Kidney capillary endothelial cell (primary cell): Measurements from ENCODE around the gene MED12L.
"Not testable (repeated sequence)": the region's sequence is repeated elsewhere in the genome, so short reads cannot be mapped to it uniquely, and the experiment has no call there.

ENCODE experiments used
- DNase-seq: peaks from one replicate; pipeline ENCODE4 v3.0.0-alpha.2; 2018; ENCODE audit warnings: low spot score

Gene MED12L

GRCh38 chr3:151377768-151378385, 292.4 kb downstream of the MED12L start:
- DNase-seq, result no peak

- DNase-seq, result no peak
These were observed 293.7 kb downstream of the MED12L start for GRCh38 chr3:151379083-151379734.

- no peak for DNase-seq
These were observed 297.2 kb downstream of the MED12L start for GRCh38 chr3:151382671-151383070.

GRCh38 chr3:151383111-151383510, 297.6 kb downstream of the MED12L start:
- DNase-seq, result no peak

GRCh38 chr3:151383956-151384355, 298.5 kb downstream of the MED12L start:
- DNase-seq, result no peak

GRCh38 chr3:151384741-151385174, 299.3 kb downstream of the MED12L start, which contains the start of gene P2RY12:
Gene P2RY12 (minus strand): TSS chr3:151384753. CDS start chr3:151338845, 45,908 bp downstream.
- no peak for DNase-seq

GRCh38 chr3:151386056-151386455, 300.6 kb downstream of the MED12L start:
- DNase-seq, result no peak

GRCh38 chr3:151387432-151387831, 302.0 kb downstream of the MED12L start:
- no peak for DNase-seq

GRCh38 chr3:151387842-151388241, 302.4 kb downstream of the MED12L start:
- no peak for DNase-seq

- DNase-seq, result no peak
These were observed 306.3 kb downstream of the MED12L start for GRCh38 chr3:151391720-151392119.

- DNase-seq, result not testable (repeated sequence)
These were observed 306.7 kb downstream of the MED12L start for GRCh38 chr3:151392191-151392590.

GRCh38 chr3:151393146-151393830, 307.8 kb downstream of the MED12L start:
- no peak for DNase-seq

GRCh38 chr3:151393941-151394340, 308.5 kb downstream of the MED12L start:
- DNase-seq, result no peak

GRCh38 chr3:151394611-151395010, 309.1 kb downstream of the MED12L start:
- no peak for DNase-seq

- DNase-seq, result peak; percentile 27
These were observed 310.3 kb downstream of the MED12L start for GRCh38 chr3:151395806-151396205.

- DNase-seq, result no peak
These were observed 313.4 kb downstream of the MED12L start for GRCh38 chr3:151398895-151399294.

GRCh38 chr3:151400341-151400740, 314.9 kb downstream of the MED12L start:
- DNase-seq, result no peak

GRCh38 chr3:151402349-151402748, 316.9 kb downstream of the MED12L start:
- no peak for DNase-seq

- DNase-seq, result no peak
These were observed 317.8 kb downstream of the MED12L start for GRCh38 chr3:151403246-151403645.

GRCh38 chr3:151404316-151404715, 318.9 kb downstream of the MED12L start:
- no peak for DNase-seq

GRCh38 chr3:151407928-151408327, 322.5 kb downstream of the MED12L start:
- DNase-seq, result no peak

GRCh38 chr3:151410891-151411559, 325.6 kb downstream of the MED12L start:
- DNase-seq, result no peak

- DNase-seq, result no peak
These were observed 327.5 kb downstream of the MED12L start for GRCh38 chr3:151412989-151413388.
